ENCODE results near the gene INTS11.

GRCh38 chr1:1314237-1314586 lies 10.2 kb downstream of the INTS11 start:
- TF ChIP-seq ZFP30 (CRISPR knock-in tag; IDR thresholded peaks at IDR 0.05) (no peak), RARB (CRISPR knock-in tag; IDR thresholded peaks at IDR 0.05) (no peak), SNAI2 (CRISPR knock-in tag; IDR thresholded peaks at IDR 0.05) (no peak), CREB5 (CRISPR knock-in tag; IDR thresholded peaks at IDR 0.05; ENCODE audit: low read depth) (no peak), PATZ1 (CRISPR knock-in tag; IDR thresholded peaks at IDR 0.05; ENCODE audit: borderline replicate concordance) (no peak), ZFP3 (CRISPR knock-in tag; IDR thresholded peaks at IDR 0.05) (no peak), ZNF8 (CRISPR knock-in tag; IDR thresholded peaks at IDR 0.05) (no peak), CSDC2 (CRISPR knock-in tag; IDR thresholded peaks at IDR 0.05) (no peak), TSHZ2 (CRISPR knock-in tag; IDR thresholded peaks at IDR 0.05) (no peak), PPARA (CRISPR knock-in tag; IDR thresholded peaks at IDR 0.05; ENCODE audit: borderline replicate concordance) (no peak), ARNTL (CRISPR knock-in tag; IDR thresholded peaks at IDR 0.05; ENCODE audit: borderline replicate concordance, low read depth) (no peak), ESRRG (CRISPR knock-in tag; IDR thresholded peaks at IDR 0.05) (no peak)
